GM12878 (cell line): ENCODE measurements around the gene PRKCB. TPM values are rescaled to one million over a fixed set of nuclear protein-coding genes. Genes with fewer than 3 reads are reported as not detected.
A peak's percentile ranks its signal among the peaks of the same experiment; 100 is the strongest.

Source experiments
- ATAC-seq: fragments of 200-7000 bp; cut with Tn5 transposase; 3 replicates; pipeline ENCODE4 v1.9.1; 2020; ENCODE audit warnings: mild to moderate bottlenecking, moderate library complexity
- BruUV-seq: library from RNA; stranded (reverse); fragments of 400-500 nt; replicated peaks from 2 replicates; lab custom pipeline; 2021; lab: Mats Ljungman, UMichigan
- CTCF ChIA-PET: fragments of 300-600 bp; sonication (Branson Sonifier 250); formaldehyde crosslinking; extraction: SDS; loops from one replicate; lab custom pipeline; 2021; ENCODE audit warnings: inconsistent platforms; lab: Yijun Ruan, JAX
- POLR2A ChIA-PET: fragments of 350-600 bp; formaldehyde crosslinking; extraction: SDS; loops from one replicate; lab custom pipeline; 2021; ENCODE audit warnings: inconsistent platforms; lab: Charles Lee
- RAD21 ChIA-PET: fragments of 300-600 bp; sonication (Branson Sonifier 250); formaldehyde crosslinking; loops from one replicate; lab custom pipeline; 2023; ENCODE audit warnings: antibody characterized with exemption; ENCODE audit not compliant: unreplicated experiment; lab: Charles Lee
- SMC1A ChIA-PET: fragments of 300-600 bp; sonication (Branson Sonifier 250); formaldehyde crosslinking; loops from one replicate; lab custom pipeline; 2023; ENCODE audit not compliant: unreplicated experiment, uncharacterized antibody; lab: Charles Lee
- DNase-seq: peaks from one replicate; pipeline ENCODE4 v3.0.0-alpha.2; 2011; ENCODE audit warnings: low read depth, low spot score
- FAIRE-seq: peaks from 3 replicates; lab custom pipeline; 2011; peaks lifted over from hg19 to GRCh38; lab: Jason Lieb, UNC
- H2AFZ ChIP-seq: 2 replicates; pipeline ENCODE4 v1.6.0; 2011; ENCODE audit warnings: low read depth, low read length, control low read depth; ENCODE audit not compliant: control insufficient read depth
- H3K27ac ChIP-seq: 2 replicates; pipeline ENCODE4 v1.5.1; 2011; ENCODE audit warnings: control low read depth; ENCODE audit not compliant: control insufficient read depth, insufficient read depth
- H3K27me3 ChIP-seq, 2 experiments: replicated peaks in 1 of 2; 2 replicates each; pipeline versions ENCODE4 v1.6.0 to v1.6.1; 2011; ENCODE audit warnings: low read length in 1 of 2; ENCODE audit not compliant: control insufficient read depth in 2 of 2, insufficient read depth in 2 of 2
- H3K36me3 ChIP-seq, 2 experiments: 2 replicates each; pipeline ENCODE4 v1.5.1; 2011; ENCODE audit warnings: low read length in 1 of 2; ENCODE audit not compliant: control insufficient read depth in 2 of 2, insufficient read depth in 2 of 2
- H3K4me1 ChIP-seq: 2 replicates; pipeline ENCODE4 v1.6.1; 2011; ENCODE audit warnings: mild to moderate bottlenecking, low read length, moderate library complexity, mixed read lengths; ENCODE audit not compliant: control insufficient read depth, insufficient read depth
- H3K4me2 ChIP-seq: 2 replicates; pipeline ENCODE4 v1.6.0; 2011; ENCODE audit warnings: control low read depth; ENCODE audit not compliant: control insufficient read depth, insufficient read depth
- H3K4me3 ChIP-seq: fragments of 200-600 bp; sonication (generic); 2 replicates; pipeline ENCODE4 v1.5.1; 2016
- H3K79me2 ChIP-seq: 2 replicates; pipeline ENCODE4 v1.6.0; 2011; ENCODE audit warnings: low read length; ENCODE audit not compliant: control insufficient read depth, insufficient read depth
- H3K9ac ChIP-seq: 2 replicates; pipeline ENCODE4 v1.8.0; 2011; ENCODE audit warnings: low read length, control low read depth, mixed read lengths; ENCODE audit not compliant: control insufficient read depth, insufficient read depth
- H3K9me3 ChIP-seq: replicated peaks from 3 replicates; pipeline ENCODE4 v1.5.1; 2011; ENCODE audit warnings: mild to moderate bottlenecking, low read length; ENCODE audit not compliant: control insufficient read depth, insufficient read depth
- H4K20me1 ChIP-seq: 2 replicates; pipeline ENCODE4 v1.6.0; 2011; ENCODE audit not compliant: control insufficient read depth, insufficient read depth
- CHD4 ChIP-seq: fragments of 200-600 bp; sonication (generic); IDR thresholded peaks from 2 replicates; pipeline ENCODE4 v1.6.1; 2016; ENCODE audit warnings: mild to moderate bottlenecking
- HDAC6 ChIP-seq: fragments of 200-600 bp; sonication (generic); IDR thresholded peaks from one replicate; pipeline ENCODE4 v1.8.0; 2017; ENCODE audit warnings: antibody characterized with exemption; ENCODE audit not compliant: unreplicated experiment
- KLF5 ChIP-seq: fragments of 450-650 bp; IDR thresholded peaks from 2 replicates; pipeline ENCODE4 v1.6.1; 2014; ENCODE audit warnings: mild to moderate bottlenecking; ENCODE audit not compliant: partially characterized antibody
- SIN3A ChIP-seq: IDR thresholded peaks from 2 replicates; pipeline ENCODE4 v1.6.1; 2012; ENCODE audit warnings: low read depth, low read length, improper control_type of control experiment
- SMARCA5 ChIP-seq: fragments of 450-650 bp; IDR thresholded peaks from 2 replicates; pipeline ENCODE4 v1.6.1; 2017; ENCODE audit warnings: mild to moderate bottlenecking
- YBX1 ChIP-seq: fragments of 450-650 bp; IDR thresholded peaks from 2 replicates; pipeline ENCODE4 v1.6.1; 2016; ENCODE audit warnings: antibody characterized with exemption
- YY1 ChIP-seq: IDR thresholded peaks from 2 replicates; pipeline ENCODE4 v1.6.1; 2011; ENCODE audit warnings: low read depth, mild to moderate bottlenecking, low read length
- ZNF24 ChIP-seq: fragments of 450-650 bp; IDR thresholded peaks from 2 replicates; pipeline ENCODE4 v1.6.1; 2017; ENCODE audit warnings: antibody characterized with exemption, mild to moderate bottlenecking
- WGBS: methylation state at CpG from one replicate; pipeline ENCODE4 v1.1.6; 2016; ENCODE audit warnings: low lambda C conversion rate; ENCODE audit not compliant: insufficient replicate concordance, insufficient coverage; ENCODE audit errors: missing lambda C conversion rate; 5-methylcytosine and 5-hydroxymethylcytosine counted together
- in situ Hi-C: fragments of 300-500 bp; cut with MboI; formaldehyde crosslinking; loops from 9 replicates; pipeline ENCODE4 v1.14.3; 2018; ENCODE audit warnings: mixed read lengths
- intact Hi-C: fragments of 100-400 bp; cut with micrococcal nuclease; formaldehyde crosslinking; loops from one replicate; pipeline ENCODE4 v1.14.2; 2022; ENCODE audit not compliant: unreplicated experiment
- polyA plus RNA-seq, 11 experiments: library from polyadenylated mRNA; depleted of rRNA in 4 of 11; unstranded in 6 of 11; stranded (reverse) in 5 of 11; fragments of >200 nt; fragmentation: Nextera tagmentation in 4 of 11; fragmentation: Illumina TruSeq in 1 of 11; extraction: Ambion mirVana in 4 of 11; extraction: Trizol in 1 of 11; gene quantifications; 1 replicate in 1 of 11; 2 replicates in 10 of 11; pipeline versions ENCODE4 v1.2.1 to v1.2.3, GENCODE V29; 2011 to 2016; ENCODE audit warnings: inconsistent platforms in 2 of 11, missing spikeins in 2 of 11, low read depth in 1 of 11
- total RNA-seq, 4 experiments: library from RNA; depleted of rRNA in 3 of 4; stranded (reverse); fragments of >200 nt in 3 of 4; fragmentation: Illumina TruSeq in 1 of 4; extraction: Trizol in 1 of 4; gene quantifications; 2 replicates each; pipeline versions ENCODE4 v1.2.1 to v1.2.3, GENCODE V29; 2013 to 2021

PRKCB gene
- total and polyA plus RNA-seq, 10 of the 15 experiments (the other 5 are each of a cell fraction or from before 2014, with no cell fraction given) = 21.4 to 158 (median 97.3) TPM

GRCh38 chr16:23836078-23836403 lies 258 bp downstream of the PRKCB start:
- ATAC-seq = peak; percentile 6; the same call in 2 of the 3 replicates
- SMC1A ChIA-PET = interaction anchor here (0.5 to 0.9 kb wide), 6 partner anchors 9 to 174 kb away, joined by 3 to 5 read pairs (median 3); no protein-coding TSS in a partner anchor

More at GRCh38 chr16:23836078-23836403, 258 bp downstream of the PRKCB start:
- under 1% methylated on average over 45 of the region's 45 CpGs for WGBS
- Histone ChIP-seq H4K20me1 (no peaks in the 10 kb centered on the region), H3K4me1 (peaks cover 18% of the 10 kb centered on the region), H3K79me2 (peaks cover 51% of the 10 kb centered on the region), H3K9me3 (peaks cover under 1% of the 10 kb centered on the region; the same call in 1 of the 3 replicates), H3K4me2 (peak overlapping the region; percentile 12; the same call in 1 of the 2 replicates), H3K4me3 (peak overlapping the region; percentile 97), H3K36me3 (peaks cover 0 to 5% of the 10 kb centered on the region in 2 experiments; a peak in 2 of 4 replicates), H2AFZ (no peak overlapping the region), H3K9ac (peak overlapping the region; percentile 90), H3K27me3 (no peaks in the 10 kb centered on the region), H3K27ac (peak overlapping the region; percentile 83)
- DNase-seq = no peak
- RAD21 ChIA-PET = interaction anchor here (0.9 to 2.3 kb wide), 8 partner anchors 24 to 178 kb away, joined by 3 to 11 read pairs (median 5); no protein-coding TSS in a partner anchor
- BruUV-seq = no TSS peak
- CTCF ChIA-PET = interaction anchor here (3.6 kb wide), 1 partner anchor 32 kb away, joined by 21 read pairs; no protein-coding TSS in a partner anchor
- FAIRE-seq = no peak
- TF ChIP-seq ZNF24 = no peak
- TF ChIP-seq SMARCA5 = 0 out of 2 replicates have a peak, but pooled peaks have one; percentile 6
- TF ChIP-seq SIN3A = peak; percentile 14; the same call in 1 of the 2 replicates
- no peak for TF ChIP-seq KLF5
- no peak for TF ChIP-seq YBX1
- peak; percentile 75 for TF ChIP-seq HDAC6
- TF ChIP-seq CHD4 = no peak
- TF ChIP-seq YY1 = peak; percentile 88
- POLR2A ChIA-PET = interaction anchor here (0.7 to 1.6 kb wide), 5 partner anchors 13 to 174 kb away, joined by 3 to 9 read pairs (median 4); no protein-coding TSS in a partner anchor
- in situ Hi-C loops (no loop called here), intact Hi-C loops (loop anchor here (5.0 kb wide), 1 partner anchor 189 kb away; no protein-coding TSS in a partner anchor)
